ENCODE measurements around the gene TTC12.

Gene TTC12

GRCh38 chr11:113396690-113397089, 82.3 kb downstream of the TTC12 start:
- no peak overlapping the region for H3K4me3 ChIP-seq
- H3K27me3 ChIP-seq (ENCODE audit: low read depth) = no peaks in the 10 kb centered on the region
- in situ Hi-C loops (cut with MboI; ENCODE audit: low sequenced_read_pairs) = no loop called here

GRCh38 chr11:113397212-113397611, 82.8 kb downstream of the TTC12 start:
- H3K4me1 ChIP-seq = no peaks in the 10 kb centered on the region
- DNase-seq (ENCODE audit: low spot score in 2 of 2) = no peak
- no peaks in the 10 kb centered on the region for H3K27me3 ChIP-seq (ENCODE audit: low read depth)
- in situ Hi-C loops (cut with MboI; ENCODE audit: low sequenced_read_pairs) = no loop called here
- H3K36me3 ChIP-seq (replicated peaks) = no peaks in the 10 kb centered on the region
- H3K9me3 ChIP-seq = no peaks in the 10 kb centered on the region
- no peak overlapping the region for H3K4me3 ChIP-seq

More at GRCh38 chr11:113396690-113397089, 82.3 kb downstream of the TTC12 start:
- no peak for DNase-seq (ENCODE audit: low spot score in 2 of 2)
- Histone ChIP-seq H3K36me3 (replicated peaks) (no peaks in the 10 kb centered on the region), H3K4me1 (no peaks in the 10 kb centered on the region), H3K9me3 (no peaks in the 10 kb centered on the region)

DNA sequence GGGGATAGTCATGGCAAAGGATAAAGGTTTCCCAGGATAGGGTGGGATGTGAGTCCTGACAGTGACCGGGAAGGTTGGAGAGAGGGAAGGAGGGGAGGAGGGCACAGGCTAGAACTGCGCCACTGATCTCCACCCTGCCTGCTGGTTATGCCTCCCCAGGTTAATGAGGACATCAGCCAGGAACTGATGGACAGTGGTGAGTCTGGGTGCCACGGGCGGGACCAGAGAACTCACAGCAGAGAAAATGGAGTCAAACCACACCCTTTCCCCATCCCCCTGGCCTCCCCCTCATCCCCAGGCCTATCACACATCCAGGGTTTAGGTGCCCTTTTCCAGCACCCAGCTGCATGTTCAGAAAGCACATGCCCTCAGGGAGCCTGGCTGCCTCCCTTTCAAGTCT, 83.4 kb downstream of the TTC12 start:
- Histone ChIP-seq H3K4me3 (no peak overlapping the region), H3K36me3 (replicated peaks) (no peaks in the 10 kb centered on the region), H3K4me1 (no peaks in the 10 kb centered on the region), H3K9me3 (no peaks in the 10 kb centered on the region), H3K27me3 (ENCODE audit: low read depth) (no peaks in the 10 kb centered on the region)
- no peak for DNase-seq (ENCODE audit: low spot score in 2 of 2)
- in situ Hi-C loops (cut with MboI; ENCODE audit: low sequenced_read_pairs) = no loop called here

GRCh38 chr11:113398669-113399430, 84.5 kb downstream of the TTC12 start:
- H3K27me3 ChIP-seq (ENCODE audit: low read depth) = no peaks in the 10 kb centered on the region
- H3K4me3 ChIP-seq = no peak overlapping the region
- in situ Hi-C loops (cut with MboI; ENCODE audit: low sequenced_read_pairs) = no loop called here
- H3K4me1 ChIP-seq = no peaks in the 10 kb centered on the region
- no peaks in the 10 kb centered on the region for H3K9me3 ChIP-seq
- no peak for DNase-seq (ENCODE audit: low spot score in 2 of 2)
- H3K36me3 ChIP-seq (replicated peaks) = no peaks in the 10 kb centered on the region

DNA sequence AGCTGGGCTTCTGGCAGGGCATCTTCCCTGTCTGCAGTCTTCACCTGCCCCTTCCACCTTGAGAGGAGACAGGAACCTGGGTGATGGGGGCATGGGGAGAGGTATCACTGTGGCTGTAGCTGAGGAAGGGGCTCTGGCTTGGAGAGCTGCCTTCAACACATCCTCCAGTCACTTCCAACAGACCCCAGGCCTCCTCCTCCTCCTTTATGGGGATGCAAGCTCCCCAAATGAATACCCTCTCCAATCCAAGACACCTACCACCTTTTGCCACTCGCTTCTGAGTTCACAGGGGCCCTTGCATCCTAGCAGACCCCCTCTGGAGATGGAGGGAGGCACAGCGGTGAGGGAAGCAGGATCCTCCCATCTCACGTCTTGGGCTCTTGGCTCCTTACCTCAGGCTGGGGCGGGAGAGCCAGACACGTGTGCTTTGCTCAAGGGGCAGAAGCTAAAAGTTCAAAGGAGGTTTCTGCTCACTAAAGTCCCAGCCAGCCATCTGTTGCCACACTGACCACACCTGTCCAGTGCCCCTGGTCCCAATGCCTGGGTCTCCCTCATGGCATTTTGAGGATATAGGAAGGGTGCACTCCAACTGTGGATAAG, 86.3 kb downstream of the TTC12 start:
- Histone ChIP-seq H3K4me1 (no peaks in the 10 kb centered on the region), H3K36me3 (replicated peaks) (no peaks in the 10 kb centered on the region), H3K4me3 (no peak overlapping the region), H3K9me3 (no peaks in the 10 kb centered on the region), H3K27me3 (ENCODE audit: low read depth) (no peaks in the 10 kb centered on the region)
- DNase-seq (ENCODE audit: low spot score in 2 of 2) = no peak
- in situ Hi-C loops (cut with MboI; ENCODE audit: low sequenced_read_pairs) = no loop called here

DNA sequence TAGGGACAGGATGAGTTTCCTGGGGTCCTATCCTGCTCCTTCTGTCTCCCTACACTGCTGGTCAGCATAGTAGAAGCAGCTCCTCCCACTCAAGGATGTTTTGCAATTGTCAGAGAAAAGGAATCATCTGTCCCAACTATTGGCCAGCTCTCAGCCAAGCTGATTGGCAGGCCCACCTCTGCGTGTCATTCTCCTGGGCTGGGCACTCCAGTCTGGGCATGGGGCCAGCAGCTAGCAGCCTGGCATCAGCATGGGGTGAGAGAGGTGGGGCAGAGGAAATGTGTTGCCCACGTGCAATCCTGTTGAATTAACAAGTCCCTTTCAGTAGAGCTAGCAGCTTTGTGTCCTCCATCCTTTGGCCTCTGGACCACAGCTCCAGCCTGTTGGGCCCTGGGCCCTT, 87.3 kb downstream of the TTC12 start:
- DNase-seq (ENCODE audit: low spot score in 2 of 2) = no peak
- in situ Hi-C loops (cut with MboI; ENCODE audit: low sequenced_read_pairs) = no loop called here
- no peaks in the 10 kb centered on the region for H3K36me3 ChIP-seq (replicated peaks)
- H3K27me3 ChIP-seq (ENCODE audit: low read depth) = no peaks in the 10 kb centered on the region
- no peak overlapping the region for H3K4me3 ChIP-seq
- no peaks in the 10 kb centered on the region for H3K9me3 ChIP-seq
- H3K4me1 ChIP-seq = no peaks in the 10 kb centered on the region

- H3K4me3 ChIP-seq = no peak overlapping the region
- DNase-seq (ENCODE audit: low spot score in 2 of 2) = no peak
- in situ Hi-C loops (cut with MboI; ENCODE audit: low sequenced_read_pairs) = no loop called here
- H3K27me3 ChIP-seq (ENCODE audit: low read depth) = no peaks in the 10 kb centered on the region
- H3K4me1 ChIP-seq = no peaks in the 10 kb centered on the region
- H3K36me3 ChIP-seq (replicated peaks) = no peaks in the 10 kb centered on the region
- H3K9me3 ChIP-seq = no peaks in the 10 kb centered on the region
These were observed 90.6 kb downstream of the TTC12 start for GRCh38 chr11:113404859-113405430.

DNA sequence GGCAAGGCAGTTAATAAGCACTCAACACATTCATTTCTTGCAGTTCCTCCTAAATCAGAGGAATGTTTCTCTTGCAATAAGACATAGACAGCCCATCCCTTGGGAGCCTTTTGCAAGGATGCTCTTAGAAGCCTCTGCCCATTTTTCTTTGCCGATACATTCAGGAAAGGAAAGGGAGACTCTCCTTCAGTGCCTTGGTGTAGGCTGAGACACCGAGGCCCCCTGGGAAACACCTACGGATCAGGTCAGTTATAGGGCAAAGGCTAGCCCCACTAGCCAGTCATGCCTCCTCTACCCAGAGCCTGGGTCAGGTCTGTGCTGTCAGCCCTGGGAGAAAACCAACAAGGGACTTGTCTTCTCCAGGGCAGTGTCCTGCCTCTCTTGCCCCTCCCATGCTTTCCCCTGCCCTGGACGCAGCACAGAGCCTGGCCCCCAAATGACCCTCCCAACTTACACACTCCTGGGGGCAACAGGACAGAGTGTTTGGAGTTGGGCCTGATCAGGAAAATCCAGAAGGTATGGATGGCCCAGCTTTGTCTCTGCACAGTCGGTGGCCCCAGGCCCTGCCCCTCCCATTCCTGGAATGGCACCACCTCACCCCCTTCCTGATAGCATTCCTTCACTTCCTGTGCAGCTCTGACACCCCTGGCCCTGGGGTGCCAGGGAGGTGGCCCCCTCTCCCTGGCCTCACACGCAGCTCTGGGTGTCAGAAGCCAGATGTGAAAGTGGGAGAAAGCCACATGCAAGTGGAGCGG, 91.5 kb downstream of the TTC12 start:
- Histone ChIP-seq H3K9me3 (no peaks in the 10 kb centered on the region), H3K36me3 (replicated peaks) (no peaks in the 10 kb centered on the region), H3K27me3 (ENCODE audit: low read depth) (no peaks in the 10 kb centered on the region), H3K4me3 (no peak overlapping the region), H3K4me1 (no peaks in the 10 kb centered on the region)
- DNase-seq (ENCODE audit: low spot score in 2 of 2) = no peak
- in situ Hi-C loops (cut with MboI; ENCODE audit: low sequenced_read_pairs) = no loop called here

GRCh38 chr11:113407163-113407562, 92.8 kb downstream of the TTC12 start:
- Histone ChIP-seq H3K9me3 (no peaks in the 10 kb centered on the region), H3K36me3 (replicated peaks) (no peaks in the 10 kb centered on the region), H3K4me3 (no peak overlapping the region), H3K27me3 (ENCODE audit: low read depth) (no peaks in the 10 kb centered on the region), H3K4me1 (no peaks in the 10 kb centered on the region)
- no peak for DNase-seq (ENCODE audit: low spot score in 2 of 2)
- in situ Hi-C loops (cut with MboI; ENCODE audit: low sequenced_read_pairs) = no loop called here

GRCh38 chr11:113408206-113408605, 93.8 kb downstream of the TTC12 start:
- DNase-seq (ENCODE audit: low spot score in 2 of 2) = no peak
- Histone ChIP-seq H3K4me3 (no peak overlapping the region), H3K36me3 (replicated peaks) (no peaks in the 10 kb centered on the region), H3K27me3 (ENCODE audit: low read depth) (no peaks in the 10 kb centered on the region), H3K9me3 (no peaks in the 10 kb centered on the region), H3K4me1 (no peaks in the 10 kb centered on the region)
- in situ Hi-C loops (cut with MboI; ENCODE audit: low sequenced_read_pairs) = no loop called here

GRCh38 chr11:113408887-113409286, 94.5 kb downstream of the TTC12 start:
- Histone ChIP-seq H3K36me3 (replicated peaks) (no peaks in the 10 kb centered on the region), H3K9me3 (no peaks in the 10 kb centered on the region), H3K27me3 (ENCODE audit: low read depth) (no peaks in the 10 kb centered on the region), H3K4me1 (no peaks in the 10 kb centered on the region), H3K4me3 (no peak overlapping the region)
- in situ Hi-C loops (cut with MboI; ENCODE audit: low sequenced_read_pairs) = no loop called here
- no peak for DNase-seq (ENCODE audit: low spot score in 2 of 2)

GRCh38 chr11:113409526-113409925, 95.1 kb downstream of the TTC12 start:
- Histone ChIP-seq H3K36me3 (replicated peaks) (no peaks in the 10 kb centered on the region), H3K4me1 (no peaks in the 10 kb centered on the region), H3K27me3 (ENCODE audit: low read depth) (no peaks in the 10 kb centered on the region), H3K4me3 (no peak overlapping the region), H3K9me3 (no peaks in the 10 kb centered on the region)
- no peak for DNase-seq (ENCODE audit: low spot score in 2 of 2)
- in situ Hi-C loops (cut with MboI; ENCODE audit: low sequenced_read_pairs) = no loop called here

DNA sequence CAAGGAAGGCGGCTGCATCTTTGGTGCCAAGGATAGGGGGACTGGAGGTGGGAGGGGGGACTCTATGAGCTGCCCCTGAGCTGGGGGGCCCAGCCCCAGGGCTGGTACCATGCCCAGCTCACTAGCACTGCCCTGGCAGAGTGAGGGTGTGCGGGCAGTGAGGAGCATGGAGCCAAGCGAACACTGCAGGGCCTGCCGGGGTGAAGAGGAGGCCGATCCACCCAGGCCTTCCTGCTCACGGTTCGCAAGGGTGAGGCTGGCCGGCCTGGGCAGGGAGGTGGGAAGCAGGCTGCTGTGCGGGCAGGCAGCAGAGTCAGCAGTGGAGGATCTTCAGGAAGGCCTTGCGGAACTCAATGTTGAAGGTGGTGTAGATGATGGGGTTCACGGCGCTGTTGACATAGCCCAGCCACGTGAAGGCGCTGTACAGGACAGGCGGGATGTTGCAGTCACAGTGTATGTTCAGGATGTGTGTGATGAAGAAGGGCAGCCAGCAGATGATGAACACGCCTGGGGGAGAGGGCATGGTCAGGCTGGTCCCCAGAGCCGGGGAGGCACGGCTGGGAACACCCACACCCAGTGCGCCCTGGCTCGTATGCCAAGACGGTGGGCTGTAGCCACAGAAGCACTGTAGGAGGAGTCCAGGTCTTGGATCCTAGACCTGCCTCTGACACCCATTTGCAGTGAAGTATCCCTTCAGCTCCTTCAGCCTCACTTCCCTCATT, 96.2 kb downstream of the TTC12 start:
- Histone ChIP-seq H3K9me3 (no peaks in the 10 kb centered on the region), H3K27me3 (ENCODE audit: low read depth) (no peaks in the 10 kb centered on the region), H3K4me1 (no peaks in the 10 kb centered on the region), H3K36me3 (replicated peaks) (no peaks in the 10 kb centered on the region), H3K4me3 (no peak overlapping the region)
- DNase-seq (ENCODE audit: low spot score in 2 of 2) = no peak
- in situ Hi-C loops (cut with MboI; ENCODE audit: low sequenced_read_pairs) = no loop called here

Data from HAP-1 (cell line).